HepG2 (cell line): ENCODE data around the gene SLCO2B1. TPM values are rescaled to one million over a fixed set of nuclear protein-coding genes. Genes with fewer than 3 reads are reported as not detected.
A peak's percentile ranks its signal among the peaks of the same experiment; 100 is the strongest.

ENCODE experiments used
- AGO1 ChIP-seq: fragments of 200-400 bp; formaldehyde crosslinking; IDR thresholded peaks from 2 replicates; pipeline ENCODE4 v1.6.1; 2017; ENCODE audit warnings: mild to moderate bottlenecking, low read depth, low read length, moderate library complexity; ENCODE audit not compliant: poor library complexity, severe bottlenecking
- AGO2 ChIP-seq: fragments of 200-400 bp; formaldehyde crosslinking; optimal IDR thresholded peaks from 2 replicates; pipeline ENCODE3; 2017; ENCODE audit warnings: mild to moderate bottlenecking, low read depth, low read length, moderate library complexity
- CBX1 ChIP-seq: IDR thresholded peaks from one replicate; pipeline ENCODE4 v1.6.1; 2016; ENCODE audit warnings: antibody characterized with exemption, low read depth
- ELF1 ChIP-seq: sonication (generic); formaldehyde crosslinking; IDR thresholded peaks from 2 replicates; pipeline ENCODE4 v1.4.0; 2020; ENCODE audit warnings: missing genetic modification reagents
- HNF4A ChIP-seq: sonication (generic); formaldehyde crosslinking; IDR thresholded peaks from 2 replicates; pipeline ENCODE4 v1.4.0; 2020; ENCODE audit warnings: missing genetic modification reagents
- MAFF ChIP-seq: IDR thresholded peaks from 2 replicates; pipeline ENCODE4 v1.6.1; 2011; ENCODE audit warnings: low read depth, low read length, improper control_type of control experiment
- MLX ChIP-seq: IDR thresholded peaks from 2 replicates; pipeline ENCODE4 v1.6.1; 2016
- PHB2 ChIP-seq: fragments of 450-650 bp; IDR thresholded peaks from 2 replicates; pipeline ENCODE4 v1.6.1; 2018; ENCODE audit not compliant: partially characterized antibody
- POGZ ChIP-seq: sonication (generic); formaldehyde crosslinking; IDR thresholded peaks from 2 replicates; pipeline ENCODE4 v1.4.0; 2020; ENCODE audit warnings: mild to moderate bottlenecking, missing genetic modification reagents
- SALL1 ChIP-seq: sonication (generic); formaldehyde crosslinking; IDR thresholded peaks from 2 replicates; pipeline ENCODE4 v1.8.0; 2022; ENCODE audit warnings: mild to moderate bottlenecking, missing genetic modification reagents
- SKIL ChIP-seq: sonication (generic); formaldehyde crosslinking; IDR thresholded peaks from 2 replicates; pipeline ENCODE4 v1.8.0; 2022; ENCODE audit warnings: missing genetic modification reagents, mild to moderate bottlenecking, moderate library complexity, borderline replicate concordance
- TFAP4 ChIP-seq: sonication (generic); IDR thresholded peaks from 2 replicates; pipeline ENCODE4 v1.6.1; 2016; ENCODE audit warnings: low read depth, borderline replicate concordance
- ZBTB1 ChIP-seq: sonication (generic); formaldehyde crosslinking; IDR thresholded peaks from 2 replicates; pipeline ENCODE4 v1.4.0; 2020; ENCODE audit warnings: missing genetic modification reagents, borderline replicate concordance
- ZBTB33 ChIP-seq: sonication (generic); formaldehyde crosslinking; IDR thresholded peaks from 2 replicates; pipeline ENCODE4 v1.4.0; 2020; ENCODE audit warnings: missing genetic modification reagents
- ZIK1 ChIP-seq: sonication (generic); formaldehyde crosslinking; IDR thresholded peaks from 2 replicates; pipeline ENCODE4 v1.5.0; 2020; ENCODE audit warnings: mild to moderate bottlenecking, low read depth, missing genetic modification reagents, borderline replicate concordance
- ZNF496 ChIP-seq: sonication (generic); formaldehyde crosslinking; IDR thresholded peaks from 2 replicates; pipeline ENCODE4 v1.8.1; 2023; ENCODE audit warnings: mild to moderate bottlenecking, moderate library complexity, missing genetic modification reagents; ENCODE audit not compliant: insufficient replicate concordance
- ZNF574 ChIP-seq: sonication (generic); formaldehyde crosslinking; IDR thresholded peaks from 2 replicates; pipeline ENCODE4 v1.4.0; 2020; ENCODE audit warnings: missing genetic modification reagents
- ZNF597 ChIP-seq: sonication (generic); formaldehyde crosslinking; IDR thresholded peaks from 2 replicates; pipeline ENCODE4 v1.5.0; 2020; ENCODE audit warnings: missing genetic modification reagents
- ZNF792 ChIP-seq: IDR thresholded peaks from 2 replicates; pipeline ENCODE4 v1.6.1; 2016
- polyA plus RNA-seq, 8 experiments: library from polyadenylated mRNA; depleted of rRNA in 3 of 8; stranded (reverse) in 7 of 8; unstranded in 1 of 8; fragments of >200 nt; fragmentation: Illumina TruSeq in 4 of 8; extraction: Trizol in 4 of 8; gene quantifications; 2 replicates each; pipeline versions ENCODE4 v1.2.1 to v1.2.3, GENCODE V29; 2011 to 2016; ENCODE audit warnings: low read depth in 4 of 8, missing spikeins in 1 of 8, mixed read lengths in 1 of 8; ENCODE audit not compliant: insufficient read depth in 1 of 8
- total RNA-seq, 5 experiments: library from RNA; depleted of rRNA; stranded (reverse); fragments of >200 nt; fragmentation: Illumina TruSeq; extraction: Trizol; gene quantifications; 2 replicates each; pipeline ENCODE4 v1.2.3, GENCODE V29; 2016; ENCODE audit warnings: low read depth in 1 of 5

The SLCO2B1 gene
- total and polyA plus RNA-seq, 2 of the 13 experiments (the other 11 are each of a cell fraction or from before 2014, with no cell fraction given): 15.3 to 19.8 TPM

- TF ChIP-seq MAFF: peak; percentile 81
- no peak for TF ChIP-seq ZNF496 (CRISPR knock-in tag)
- peak; percentile 71; the same call in 1 of the 2 replicates for TF ChIP-seq TFAP4
- peak; percentile 52; the same call in 1 of the 2 replicates for TF ChIP-seq ZNF792 (CRISPR knock-in tag)
- TF ChIP-seq HNF4A (CRISPR knock-in tag): peak; percentile 94
- no peak for TF ChIP-seq AGO1
- TF ChIP-seq PHB2: no peak
- TF ChIP-seq MLX (CRISPR knock-in tag): peak; percentile 55; the same call in 1 of the 2 replicates
- no peak for TF ChIP-seq POGZ (CRISPR knock-in tag)
- TF ChIP-seq SKIL (CRISPR knock-in tag): 0 out of 2 replicates have a peak, but pooled peaks have one; percentile 42
- no peak for TF ChIP-seq ELF1 (CRISPR knock-in tag)
- no peak for TF ChIP-seq CBX1
- no peak for TF ChIP-seq ZNF597 (CRISPR knock-in tag)
- TF ChIP-seq AGO2: no peak
- no peak for TF ChIP-seq ZBTB1 (CRISPR knock-in tag)
- peak; percentile 69; the same call in 1 of the 2 replicates for TF ChIP-seq SALL1 (CRISPR knock-in tag)
- 0 out of 2 replicates have a peak, but pooled peaks have one; percentile 12 for TF ChIP-seq ZBTB33 (CRISPR knock-in tag)
- TF ChIP-seq ZNF574 (CRISPR knock-in tag): peak; percentile 40; the same call in 1 of the 2 replicates
- TF ChIP-seq ZIK1 (CRISPR knock-in tag): no peak
Observed at GRCh38 chr11:75155570-75156422, 4.9 kb downstream of the SLCO2B1 start (continued).
